HepG2 (cell line): ENCODE results near the gene RNF11. TPM values are rescaled to one million over a fixed set of nuclear protein-coding genes. Genes with fewer than 3 reads are reported as not detected.

Source experiments
- ATAC-seq: fragments of 200-7000 bp; cut with Tn5 transposase; 3 replicates; pipeline ENCODE4 v1.9.1; 2020; ENCODE audit warnings: mild to moderate bottlenecking, moderate library complexity
- BruUV-seq: library from RNA; stranded (reverse); fragments of 400-500 nt; replicated peaks from 2 replicates; lab custom pipeline; 2021; lab: Mats Ljungman, UMichigan
- CTCF ChIA-PET: fragments of 300-600 bp; formaldehyde crosslinking; extraction: SDS; loops from one replicate; lab custom pipeline; 2021; ENCODE audit warnings: low total read pairs, inconsistent platforms, low intra/inter-chr PET ratio; lab: Yijun Ruan, JAX
- POLR2A ChIA-PET: fragments of 350-600 bp; sonication (Branson Sonifier 250); formaldehyde crosslinking; loops from one replicate; lab custom pipeline; 2020; ENCODE audit warnings: antibody characterized with exemption, inconsistent platforms; lab: Yijun Ruan, JAX
- DNase-seq: peaks from one replicate; pipeline ENCODE4 v3.0.0-alpha.2; 2015; ENCODE audit warnings: low spot score
- FAIRE-seq: peaks from 3 replicates; lab custom pipeline; 2011; peaks lifted over from hg19 to GRCh38; lab: Jason Lieb, UNC
- H2AFZ ChIP-seq: one replicate; pipeline ENCODE4 v1.6.1; 2011; ENCODE audit warnings: low read length, inconsistent platforms
- H3K27ac ChIP-seq: fragments of 300-600 bp; 3 replicates; pipeline ENCODE4 v1.8.0; 2011; ENCODE audit warnings: mixed run types, mild to moderate bottlenecking, mixed read lengths, low read length, inconsistent platforms; ENCODE audit not compliant: insufficient read depth; ENCODE audit errors: extremely low read length
- H3K27me3 ChIP-seq, 2 experiments: fragments of 200-600 bp in 1 of 2; 2 replicates in 1 of 2; 3 replicates in 1 of 2; pipeline versions ENCODE4 v1.6.0 to v1.8.0; 2011; ENCODE audit warnings: low read length in 2 of 2, mild to moderate bottlenecking in 2 of 2, moderate library complexity in 2 of 2, inconsistent platforms in 1 of 2; ENCODE audit not compliant: insufficient read depth in 2 of 2, control insufficient read depth in 1 of 2
- H3K36me3 ChIP-seq, 2 experiments: fragments of 200-600 bp in 1 of 2; replicated peaks in 1 of 2; 2 replicates in 1 of 2; 3 replicates in 1 of 2; pipeline versions ENCODE4 v1.5.1 to v1.8.0; 2011; ENCODE audit warnings: low read length in 2 of 2, inconsistent platforms in 1 of 2; ENCODE audit not compliant: insufficient read depth in 2 of 2, control insufficient read depth in 1 of 2
- H3K4me1 ChIP-seq: 2 replicates; pipeline ENCODE4 v1.5.1; 2012; ENCODE audit warnings: low read length, inconsistent platforms; ENCODE audit not compliant: insufficient read depth
- H3K4me2 ChIP-seq: 2 replicates; pipeline ENCODE4 v1.6.0; 2011; ENCODE audit warnings: low read depth, low read length, inconsistent platforms
- H3K4me3 ChIP-seq, 3 experiments: fragments of 200-600 bp in 1 of 3; sonication (generic), shearing (Covaris generic) in 1 of 3; replicated peaks in 1 of 3; 2 replicates each; pipeline ENCODE4 v1.5.1; 2011 to 2016; ENCODE audit warnings: low read length in 3 of 3, inconsistent platforms in 2 of 3, low read depth in 2 of 3, mild to moderate bottlenecking in 2 of 3, control low read depth in 1 of 3, mixed read lengths in 1 of 3; ENCODE audit not compliant: insufficient read depth in 1 of 3
- H3K79me2 ChIP-seq: one replicate; pipeline ENCODE4 v1.6.1; 2011; ENCODE audit warnings: low read length, inconsistent platforms; ENCODE audit not compliant: insufficient read depth
- H3K9ac ChIP-seq: 2 replicates; pipeline ENCODE4 v1.6.0; 2011; ENCODE audit warnings: mild to moderate bottlenecking, low read depth, low read length, inconsistent platforms; ENCODE audit not compliant: insufficient read depth
- H3K9me3 ChIP-seq: 2 replicates; pipeline ENCODE4 v1.5.1; 2012; ENCODE audit warnings: mild to moderate bottlenecking, low read length
- H4K20me1 ChIP-seq: 2 replicates; pipeline ENCODE4 v1.6.0; 2011; ENCODE audit warnings: inconsistent platforms, mild to moderate bottlenecking, low read length, moderate library complexity; ENCODE audit not compliant: insufficient read depth
- ADNP ChIP-seq: sonication (generic); formaldehyde crosslinking; IDR thresholded peaks from 2 replicates; pipeline ENCODE4 v1.4.0; 2020; ENCODE audit warnings: missing genetic modification reagents
- CCAR2 ChIP-seq: fragments of 200-400 bp; formaldehyde crosslinking; optimal IDR thresholded peaks from 2 replicates; pipeline ENCODE3; 2018; ENCODE audit warnings: low read depth, mild to moderate bottlenecking, low read length, moderate library complexity
- DRAP1 ChIP-seq: IDR thresholded peaks from 2 replicates; pipeline ENCODE4 v1.6.1; 2016; ENCODE audit warnings: missing genetic modification reagents, missing compliant biosample characterization
- GATAD2A ChIP-seq: IDR thresholded peaks from 2 replicates; pipeline ENCODE4 v1.6.1; 2016
- HMG20B ChIP-seq: conservative IDR thresholded peaks from 2 replicates; pipeline ENCODE4 v1.6.1; 2016; ENCODE audit warnings: missing genetic modification reagents, missing compliant biosample characterization
- HNF4A ChIP-seq: sonication (generic); formaldehyde crosslinking; IDR thresholded peaks from 2 replicates; pipeline ENCODE4 v1.4.0; 2020; ENCODE audit warnings: missing genetic modification reagents
- ISL2 ChIP-seq: sonication (generic); formaldehyde crosslinking; IDR thresholded peaks from 2 replicates; pipeline ENCODE4 v1.5.0; 2020; ENCODE audit warnings: missing genetic modification reagents
- KDM2A ChIP-seq: sonication (generic); formaldehyde crosslinking; IDR thresholded peaks from 2 replicates; pipeline ENCODE4 v1.4.0; 2020; ENCODE audit warnings: low read depth, missing genetic modification reagents, borderline replicate concordance
- LBX2 ChIP-seq: sonication (generic); formaldehyde crosslinking; IDR thresholded peaks from 2 replicates; pipeline ENCODE4 v1.5.0; 2020; ENCODE audit warnings: missing genetic modification reagents, mild to moderate bottlenecking, borderline replicate concordance
- RBM39 ChIP-seq: fragments of 200-400 bp; formaldehyde crosslinking; IDR thresholded peaks from one replicate; pipeline ENCODE4 v1.6.1; 2018; ENCODE audit warnings: antibody characterized with exemption, mild to moderate bottlenecking, low read depth, low read length; ENCODE audit not compliant: poor library complexity, severe bottlenecking
- SALL1 ChIP-seq: sonication (generic); formaldehyde crosslinking; IDR thresholded peaks from 2 replicates; pipeline ENCODE4 v1.8.0; 2022; ENCODE audit warnings: mild to moderate bottlenecking, missing genetic modification reagents
- SAP130 ChIP-seq: IDR thresholded peaks from 2 replicates; pipeline ENCODE4 v1.6.1; 2016; ENCODE audit warnings: low read depth
- SMAD1 ChIP-seq: sonication (generic); formaldehyde crosslinking; IDR thresholded peaks from 2 replicates; pipeline ENCODE4 v1.4.0; 2020; ENCODE audit warnings: missing genetic modification reagents, low read depth, mild to moderate bottlenecking, borderline replicate concordance
- ZFP36 ChIP-seq: fragments of 150-350 bp; IDR thresholded peaks from 2 replicates; pipeline ENCODE4 v1.6.1; 2018; ENCODE audit warnings: borderline replicate concordance, low read length, low read depth; ENCODE audit not compliant: partially characterized antibody
- ZNF224 ChIP-seq: sonication (generic); formaldehyde crosslinking; IDR thresholded peaks from 2 replicates; pipeline ENCODE4 v1.5.0; 2020; ENCODE audit warnings: mild to moderate bottlenecking, missing genetic modification reagents
- ZNF607 ChIP-seq: sonication (generic); formaldehyde crosslinking; IDR thresholded peaks from 2 replicates; pipeline ENCODE4 v1.5.1; 2020; ENCODE audit warnings: missing genetic modification reagents, mild to moderate bottlenecking, borderline replicate concordance
- ZNF674 ChIP-seq: sonication (generic); formaldehyde crosslinking; IDR thresholded peaks from 2 replicates; pipeline ENCODE4 v1.5.0; 2020; ENCODE audit warnings: low read depth, mild to moderate bottlenecking, missing genetic modification reagents
- WGBS: methylation state at CpG from one replicate; pipeline ENCODE4 v1.1.6; 2017; ENCODE audit warnings: low lambda C conversion rate; 5-methylcytosine and 5-hydroxymethylcytosine counted together
- in situ Hi-C: cut with HindIII; loops from 2 replicates; pipeline ENCODE4 v1.10.0; 2017; ENCODE audit warnings: low pct_unique_long_range_greater_than_20kb; ENCODE audit not compliant: extremely low pct_ligation_motif_present
- intact Hi-C: fragments of 100-400 bp; cut with micrococcal nuclease; formaldehyde crosslinking; loops from one replicate; pipeline ENCODE4 v1.10.0; 2022; ENCODE audit not compliant: unreplicated experiment
- polyA plus RNA-seq, 8 experiments: library from polyadenylated mRNA; depleted of rRNA in 3 of 8; stranded (reverse) in 7 of 8; unstranded in 1 of 8; fragments of >200 nt; fragmentation: Illumina TruSeq in 4 of 8; extraction: Trizol in 4 of 8; gene quantifications; 2 replicates each; pipeline versions ENCODE4 v1.2.1 to v1.2.3, GENCODE V29; 2011 to 2016; ENCODE audit warnings: low read depth in 4 of 8, missing spikeins in 1 of 8, mixed read lengths in 1 of 8; ENCODE audit not compliant: insufficient read depth in 1 of 8
- total RNA-seq, 5 experiments: library from RNA; depleted of rRNA; stranded (reverse); fragments of >200 nt; fragmentation: Illumina TruSeq; extraction: Trizol; gene quantifications; 2 replicates each; pipeline ENCODE4 v1.2.3, GENCODE V29; 2016; ENCODE audit warnings: low read depth in 1 of 5
- TF ChIP-seq, protein P1 (sequence below): sonication (generic); formaldehyde crosslinking; IDR thresholded peaks from 2 replicates; pipeline ENCODE4 v1.9.0; 2021; ENCODE audit warnings: missing genetic modification reagents, mild to moderate bottlenecking, borderline replicate concordance

Gene RNF11
- total and polyA plus RNA-seq, 2 of the 13 experiments (the other 11 are each of a cell fraction or from before 2014, with no cell fraction given) = 41.2 to 48.8 TPM

GRCh38 chr1:51304360-51304759 is 68.3 kb downstream of the RNF11 start:
- DNase-seq (no peak), FAIRE-seq (no peak), ATAC-seq (no peak)
- Histone ChIP-seq H3K79me2 (no peaks in the 10 kb centered on the region), H3K4me1 (peaks cover 34% of the 10 kb centered on the region), H2AFZ (no peak overlapping the region), H3K36me3 (no peaks in the 10 kb centered on the region), H3K4me3 (no peak overlapping the region), H3K4me2 (no peak overlapping the region), H3K27ac (no peak overlapping the region), H3K27me3 (no peaks in the 10 kb centered on the region; a peak in 1 of 5 replicates), H3K9me3 (no peaks in the 10 kb centered on the region), H4K20me1 (no peaks in the 10 kb centered on the region), H3K9ac (no peak overlapping the region)
- WGBS = 16% methylated on average over 1 of the region's 1 CpG
- BruUV-seq = no TSS peak
- POLR2A ChIA-PET = no interaction called here
- no peak for TF ChIP-seq ZFP36
- TF ChIP-seq, protein P1, sequence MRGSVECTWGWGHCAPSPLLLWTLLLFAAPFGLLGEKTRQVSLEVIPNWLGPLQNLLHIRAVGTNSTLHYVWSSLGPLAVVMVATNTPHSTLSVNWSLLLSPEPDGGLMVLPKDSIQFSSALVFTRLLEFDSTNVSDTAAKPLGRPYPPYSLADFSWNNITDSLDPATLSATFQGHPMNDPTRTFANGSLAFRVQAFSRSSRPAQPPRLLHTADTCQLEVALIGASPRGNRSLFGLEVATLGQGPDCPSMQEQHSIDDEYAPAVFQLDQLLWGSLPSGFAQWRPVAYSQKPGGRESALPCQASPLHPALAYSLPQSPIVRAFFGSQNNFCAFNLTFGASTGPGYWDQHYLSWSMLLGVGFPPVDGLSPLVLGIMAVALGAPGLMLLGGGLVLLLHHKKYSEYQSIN (CRISPR knock-in tag) = no peak
- TF ChIP-seq RBM39 = no peak
- TF ChIP-seq SMAD1 (CRISPR knock-in tag) = no peak
- no peak for TF ChIP-seq CCAR2
- in situ Hi-C loops = no loop called here
- intact Hi-C loops = no loop called here
- CTCF ChIA-PET = no interaction called here

- DNase-seq (peak; percentile 55), ATAC-seq (peak; percentile 84), FAIRE-seq (peak; percentile 85)
- ChIA-PET CTCF (no interaction called here), POLR2A (interaction anchor here (0.8 to 1.8 kb wide), 2 partner anchors 9 to 24 kb away, joined by 3 to 6 read pairs; no protein-coding TSS in a partner anchor)
- Histone ChIP-seq H3K79me2 (no peaks in the 10 kb centered on the region), H4K20me1 (no peaks in the 10 kb centered on the region), H3K9me3 (no peaks in the 10 kb centered on the region), H3K4me2 (peak overlapping the region; percentile 67), H3K36me3 (no peaks in the 10 kb centered on the region), H3K9ac (no peak overlapping the region), H3K4me3 (peak overlapping the region in 1 of 3 experiments; percentile 22; a peak in 1 of 6 replicates), H3K27me3 (no peaks in the 10 kb centered on the region; a peak in 1 of 5 replicates), H3K27ac (no peak overlapping the region), H2AFZ (no peak overlapping the region), H3K4me1 (peaks cover 34% of the 10 kb centered on the region)
- 0% methylated on average over 2 of the region's 4 CpGs for WGBS
- no TSS peak for BruUV-seq
- in situ Hi-C loops = no loop called here
- intact Hi-C loops = no loop called here
- TF ChIP-seq LBX2 (CRISPR knock-in tag) (no peak), ZNF674 (CRISPR knock-in tag) (no peak), DRAP1 (CRISPR knock-in tag) (0 out of 2 replicates have a peak, but pooled peaks have one; percentile 16), SAP130 (CRISPR knock-in tag) (0 out of 2 replicates have a peak, but pooled peaks have one; percentile 11), ADNP (no peak), ZNF224 (CRISPR knock-in tag) (no peak), GATAD2A (peak; percentile 31; the same call in 1 of the 2 replicates), HMG20B (0 out of 2 replicates have a peak, but pooled peaks have one; percentile 26), HNF4A (CRISPR knock-in tag) (0 out of 2 replicates have a peak, but pooled peaks have one; percentile 16), KDM2A (CRISPR knock-in tag) (peak; percentile 22; the same call in 1 of the 2 replicates), ISL2 (no peak), SALL1 (CRISPR knock-in tag) (peak; percentile 17; the same call in 1 of the 2 replicates), ZNF607 (CRISPR knock-in tag) (no peak)
Measured at GRCh38 chr1:51305371-51305823, 69.3 kb downstream of the RNF11 start.
